Hematopoietic multipotent progenitor cell treated with erythropoietin and hydrocortisone succinate and interleukin-3 and kit ligand, for 17 days (in vitro differentiated cells): ENCODE results near the gene GARIN5A.
A peak's percentile ranks its signal among the peaks of the same experiment; 100 is the strongest.

Experiments used
- DNase-seq: peaks from one replicate; pipeline ENCODE4 v3.0.0-alpha.2; 2015; ENCODE audit warnings: low spot score

GARIN5A gene

GRCh38 chr19:50476224-50476906, at the start of gene GARIN5A, which contains the start of gene EMC10:
Gene GARIN5A (minus strand): TSS chr19:50476848. CDS start chr19:50476388, 460 bp downstream.
Gene EMC10 (plus strand): TSS chr19:50476507. CDS start chr19:50476545, 38 bp downstream.
- DNase-seq: peak; percentile 80

- no peak for DNase-seq
Measured at GRCh38 chr19:50522881-50523280, 46.2 kb upstream of the GARIN5A start.

- DNase-seq: no peak
Measured at GRCh38 chr19:50520822-50521465, 44.3 kb upstream of the GARIN5A start.

GRCh38 chr19:50519006-50519575, 42.4 kb upstream of the GARIN5A start:
- no peak for DNase-seq

GRCh38 chr19:50518091-50519005, 41.7 kb upstream of the GARIN5A start:
- no peak for DNase-seq

- DNase-seq: no peak
Measured at GRCh38 chr19:50517704-50518075, 41.0 kb upstream of the GARIN5A start.

GRCh38 chr19:50516964-50517703, 40.5 kb upstream of the GARIN5A start:
- DNase-seq: no peak

GRCh38 chr19:50516456-50516855, 39.8 kb upstream of the GARIN5A start:
- no peak for DNase-seq

- no peak for DNase-seq
Measured at GRCh38 chr19:50515168-50515561, 38.5 kb upstream of the GARIN5A start.

GRCh38 chr19:50514346-50515167, 37.9 kb upstream of the GARIN5A start:
- no peak for DNase-seq

GRCh38 chr19:50513746-50514345, 37.2 kb upstream of the GARIN5A start, which contains the start of gene ASPDH:
Gene ASPDH (minus strand): TSS chr19:50513913. CDS start chr19:50513823, 90 bp downstream.
- DNase-seq: no peak

- no peak for DNase-seq
Measured at GRCh38 chr19:50512999-50513745, 36.5 kb upstream of the GARIN5A start.

GRCh38 chr19:50512112-50512998, 35.7 kb upstream of the GARIN5A start:
- no peak for DNase-seq

GRCh38 chr19:50511069-50511822, 34.6 kb upstream of the GARIN5A start, which contains the start of gene JOSD2:
Gene JOSD2 (minus strand): TSS chr19:50511191. CDS start chr19:50510431, 760 bp downstream.
- DNase-seq: peak; percentile 97

GRCh38 chr19:50510700-50511068, 34.0 kb upstream of the GARIN5A start:
- DNase-seq: no peak

- no peak for DNase-seq
Measured at GRCh38 chr19:50510121-50510670, 33.5 kb upstream of the GARIN5A start.

- DNase-seq: no peak
Measured at GRCh38 chr19:50509366-50509765, 32.7 kb upstream of the GARIN5A start.
